Stimulated activated CD4-positive, alpha-beta T cell treated with anti-CD3 and anti-CD28 coated beads, Interleukin-12 subunit alpha, Interleukin-12 subunit beta, amount 100 ng/mL, for 48 hours (primary cell): ENCODE data around the gene PLXNA3.

ENCODE experiments used
- DNase-seq, 3 donors: peaks; one replicate each; pipeline ENCODE4 v3.0.0-alpha.2; 2020; ENCODE audit warnings: low read depth in 2 of 3, low spot score in 1 of 3

The PLXNA3 gene

DNA sequence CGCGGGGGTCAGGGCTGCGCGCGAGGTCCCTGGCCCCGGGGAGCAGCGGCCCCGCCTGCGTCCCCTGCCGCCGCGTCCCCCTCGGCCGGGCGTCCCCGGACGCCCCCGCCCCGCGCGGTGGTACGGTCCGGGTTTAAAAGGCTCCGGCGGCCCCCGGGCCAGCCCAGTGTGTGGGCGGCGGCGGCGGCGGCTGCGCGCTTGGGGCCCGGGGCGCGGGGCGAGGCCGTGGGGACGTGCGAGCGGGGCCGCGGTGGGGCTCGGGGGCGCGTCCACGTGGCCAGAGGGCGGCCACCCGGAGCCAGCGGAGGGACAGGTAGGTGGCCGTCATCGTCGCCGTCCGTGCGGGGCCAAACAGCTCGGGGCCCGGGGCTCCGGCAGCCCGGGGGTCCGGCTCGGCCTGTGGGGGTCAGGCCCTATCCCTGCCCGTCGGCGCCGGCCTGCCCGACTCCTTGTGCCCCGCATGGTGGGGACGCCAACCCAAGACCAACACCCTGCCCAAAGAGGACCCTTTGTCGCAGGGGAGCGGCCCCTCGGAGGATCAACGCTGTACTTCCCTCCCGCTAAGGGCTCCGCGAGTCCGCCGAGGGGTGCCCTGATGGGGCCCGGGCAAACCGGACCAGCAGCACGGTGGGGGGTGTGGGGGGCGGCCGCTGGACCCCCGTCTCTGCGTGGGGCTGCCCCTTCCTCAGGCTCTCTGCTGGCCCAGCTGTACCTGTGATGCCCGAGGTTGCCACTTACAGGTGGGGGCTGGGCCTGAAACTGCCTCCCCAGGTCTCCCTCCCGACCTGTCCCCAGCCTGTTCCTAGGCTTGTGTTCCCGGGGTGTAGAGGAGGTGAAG is at the start of gene PLXNA3:
TSS of gene PLXNA3 (plus strand) at position 166 of the 838 bp plus-strand sequence. CDS start 1,903 bp downstream, outside the sequence.
- no peak for DNase-seq

DNA sequence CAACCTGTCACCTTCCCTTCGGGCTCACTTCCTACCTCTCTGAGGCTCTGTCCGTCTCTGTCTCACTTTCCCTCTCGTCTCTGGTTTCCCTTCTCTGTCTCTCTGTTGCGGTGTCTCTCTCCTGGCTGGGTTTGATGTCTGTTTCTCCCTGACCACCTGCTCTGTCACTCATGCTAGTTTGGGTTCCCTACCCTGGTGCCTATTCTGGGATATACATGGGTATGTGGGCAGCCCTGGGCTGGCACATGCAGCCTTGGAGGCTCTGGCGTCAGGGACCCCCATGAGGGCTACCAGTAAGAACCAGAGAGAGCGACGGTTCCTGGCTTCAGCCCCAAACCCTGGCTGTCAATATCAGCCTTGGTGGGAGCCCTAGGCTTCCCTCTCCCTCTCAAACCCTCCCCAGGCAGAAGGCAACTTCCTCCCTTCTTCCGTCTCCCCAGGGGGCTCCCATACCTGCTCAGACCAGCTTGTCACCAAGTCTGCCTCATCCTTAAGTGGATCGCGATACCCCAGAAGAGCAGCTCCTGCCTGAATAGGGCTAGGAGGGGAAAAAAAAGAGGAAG is 49.3 kb upstream of the PLXNA3 start:
- no peak for DNase-seq

DNA sequence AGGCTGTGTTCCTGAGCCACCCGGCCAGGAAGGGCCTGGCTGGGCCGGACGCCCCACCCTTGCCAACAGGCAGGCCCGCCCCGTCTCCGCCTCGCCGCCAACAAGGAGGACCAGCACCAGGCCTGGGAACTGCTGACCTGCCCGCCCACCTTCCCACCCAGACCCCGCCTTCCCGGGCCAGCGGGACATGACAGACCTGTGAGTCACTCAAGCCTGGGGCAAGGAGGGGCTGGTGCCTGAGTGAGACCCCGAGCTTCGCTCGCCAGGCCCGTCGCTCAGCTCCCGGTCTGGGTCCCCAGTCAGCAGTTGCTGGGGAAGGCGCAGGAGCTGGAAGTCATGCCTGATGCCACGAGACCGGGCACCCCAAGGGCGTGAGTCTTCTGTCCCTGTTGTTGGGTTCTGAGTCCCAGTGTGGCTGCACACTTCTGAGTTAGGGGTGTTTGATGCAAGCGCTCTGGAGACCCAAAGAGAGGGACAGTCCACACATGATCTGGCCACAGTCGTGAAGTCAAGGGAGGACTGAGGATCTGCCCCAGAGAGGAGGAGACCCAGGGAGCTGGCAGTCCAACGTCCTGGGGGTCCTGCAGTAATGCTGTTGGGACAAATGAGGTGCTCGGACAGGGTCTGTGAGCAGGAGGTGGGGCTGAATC is 48.7 kb upstream of the PLXNA3 start, which contains the start of gene DNASE1L1:
TSS of gene DNASE1L1 (minus strand) at position 33 of the 650 bp plus-strand sequence. CDS start 3,686 bp downstream, outside the sequence.
- DNase-seq: no peak

DNA sequence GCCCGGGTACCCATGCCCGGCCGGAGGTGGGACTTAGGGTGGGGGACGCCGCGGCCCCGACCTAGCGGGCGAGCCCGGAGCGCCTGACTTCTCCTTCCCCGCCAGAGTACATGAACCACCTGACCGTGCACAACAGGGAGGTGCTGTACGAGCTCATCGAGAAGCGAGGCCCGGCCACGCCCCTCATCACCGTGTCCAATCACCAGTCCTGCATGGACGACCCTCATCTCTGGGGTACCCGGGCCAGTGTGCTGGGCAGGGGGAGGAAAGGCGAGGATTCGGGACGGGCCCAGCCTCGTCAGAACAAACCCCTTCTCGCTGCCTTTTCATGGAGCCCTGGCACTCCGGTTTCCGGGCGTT is 46.1 kb upstream of the PLXNA3 start:
- DNase-seq: peak in 1 of 3 donors; percentile 24

DNA sequence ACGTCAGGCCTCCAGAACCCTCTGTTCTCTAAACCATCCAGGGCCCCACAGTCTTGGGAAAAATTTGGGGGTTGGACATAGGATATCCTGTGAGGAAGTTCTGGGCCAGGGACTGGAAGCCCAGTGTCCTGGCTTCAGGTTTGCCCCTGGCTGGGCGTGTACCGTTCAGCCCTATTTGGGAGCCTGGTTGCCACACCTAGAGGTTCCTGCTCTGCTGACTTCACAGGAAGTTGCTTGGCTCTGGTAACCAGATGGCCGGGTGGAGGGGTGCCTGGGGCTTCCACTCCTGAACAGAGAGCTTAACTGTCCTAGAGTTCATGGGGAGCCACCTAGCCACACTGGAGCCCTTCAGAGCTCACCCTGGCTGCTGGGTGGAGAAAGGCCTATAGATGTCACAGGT is 45.6 kb upstream of the PLXNA3 start:
- no peak for DNase-seq

DNA sequence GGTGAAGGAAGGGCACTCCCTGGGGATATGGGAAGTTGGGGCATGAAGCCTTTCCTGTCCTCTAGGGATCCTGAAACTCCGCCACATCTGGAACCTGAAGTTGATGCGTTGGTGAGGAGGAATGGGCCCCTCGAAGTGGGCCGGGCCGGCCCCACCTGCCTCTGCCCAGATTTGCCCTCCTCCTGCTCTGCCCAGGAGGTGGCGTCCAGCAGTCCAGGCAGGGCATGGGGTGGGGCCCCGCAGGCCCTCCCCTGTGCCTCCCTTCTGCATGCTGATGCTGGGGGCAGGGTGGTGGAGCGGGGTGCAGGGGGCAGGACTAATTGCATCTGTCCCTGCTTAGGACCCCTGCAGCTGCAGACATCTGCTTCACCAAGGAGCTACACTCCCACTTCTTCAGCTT is 44.9 kb upstream of the PLXNA3 start:
- no peak for DNase-seq

DNA sequence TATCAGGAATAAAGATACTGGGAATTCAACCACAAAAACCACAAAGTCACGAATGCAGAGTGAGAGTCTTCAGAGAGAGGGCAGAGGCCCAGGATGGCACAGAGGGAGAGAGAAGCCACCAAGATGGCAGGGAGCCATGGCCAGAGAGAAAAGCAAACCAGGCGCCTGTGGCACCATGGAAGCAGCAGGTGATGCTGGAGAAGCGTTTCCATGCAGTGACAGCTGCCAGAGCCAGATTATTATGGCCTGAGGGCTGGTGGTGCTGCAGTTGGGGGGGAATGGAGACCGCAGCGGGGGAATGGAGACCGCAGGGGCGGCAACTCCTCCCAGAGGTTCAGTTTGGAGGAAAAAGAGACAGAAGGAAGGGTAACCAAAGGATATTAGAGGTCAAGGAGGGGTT is 40.9 kb upstream of the PLXNA3 start:
- no peak for DNase-seq

DNA sequence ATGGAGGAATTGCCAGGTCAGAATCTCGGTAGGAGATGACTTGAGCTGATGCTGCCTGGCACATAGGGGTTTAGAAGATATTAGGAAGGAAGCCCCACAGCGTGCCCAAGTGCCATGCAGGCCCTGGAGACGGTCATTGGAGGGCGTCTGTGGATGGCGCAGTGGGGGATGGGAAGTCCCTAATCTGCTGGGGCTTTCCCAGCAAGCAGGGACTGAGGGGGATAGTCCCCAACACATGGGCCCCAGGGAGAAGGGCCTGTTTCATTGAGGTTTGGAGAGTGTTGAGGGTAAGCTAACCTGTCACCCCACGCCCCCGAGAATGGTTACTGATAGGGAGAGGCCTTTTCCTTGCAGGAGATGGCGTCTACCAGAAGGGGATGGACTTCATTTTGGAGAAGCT is 38.9 kb upstream of the PLXNA3 start:
- DNase-seq: no peak

DNA sequence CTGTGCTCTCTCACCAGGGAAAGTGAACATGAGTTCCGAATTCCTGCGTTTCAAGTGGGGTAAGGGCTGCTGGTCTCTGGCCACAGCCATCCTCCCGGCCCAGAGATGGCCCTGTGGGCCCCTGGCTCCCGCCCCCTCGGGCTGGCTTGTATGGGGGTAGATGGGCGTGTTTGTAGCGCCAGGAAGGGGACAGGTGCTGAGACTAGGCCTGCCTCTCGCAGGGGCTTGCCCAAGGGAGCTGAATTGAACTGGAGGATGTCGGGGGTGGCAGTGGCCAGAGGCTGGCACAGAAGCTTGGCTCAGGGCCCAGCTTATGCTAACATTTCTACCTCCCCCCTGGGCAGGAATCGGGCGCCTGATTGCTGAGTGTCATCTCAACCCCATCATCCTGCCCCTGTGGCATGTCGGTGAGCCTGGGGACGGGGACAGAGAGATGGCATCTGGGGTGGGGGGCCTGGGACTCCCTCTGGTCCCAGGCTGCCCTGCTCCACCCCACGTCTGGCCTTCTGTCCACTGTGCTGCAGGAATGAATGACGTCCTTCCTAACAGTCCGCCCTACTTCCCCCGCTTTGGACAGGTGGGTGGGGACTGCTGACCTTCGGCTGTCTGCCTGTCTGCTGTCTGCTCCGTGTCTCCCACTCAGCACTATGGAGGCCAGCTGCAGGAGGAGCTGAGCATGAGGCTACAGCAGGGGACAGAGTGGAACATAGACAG is 38.2 kb upstream of the PLXNA3 start:
- no peak for DNase-seq

DNA sequence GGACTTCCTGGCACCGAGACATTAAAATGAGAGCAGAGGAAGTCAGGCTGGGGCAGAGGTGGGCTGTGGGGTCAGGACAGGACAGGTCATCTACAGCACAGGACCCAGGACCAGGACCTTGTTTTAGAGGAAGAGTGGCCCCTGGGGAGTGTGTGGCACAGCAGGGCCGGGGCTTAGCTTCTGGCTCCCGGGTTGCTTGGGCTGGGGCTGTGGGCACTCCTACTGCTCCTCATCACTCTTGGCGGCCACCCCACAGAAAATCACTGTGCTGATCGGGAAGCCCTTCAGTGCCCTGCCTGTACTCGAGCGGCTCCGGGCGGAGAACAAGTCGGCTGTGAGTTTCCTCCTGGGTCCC is 37.7 kb upstream of the PLXNA3 start:
- DNase-seq: no peak

DNA sequence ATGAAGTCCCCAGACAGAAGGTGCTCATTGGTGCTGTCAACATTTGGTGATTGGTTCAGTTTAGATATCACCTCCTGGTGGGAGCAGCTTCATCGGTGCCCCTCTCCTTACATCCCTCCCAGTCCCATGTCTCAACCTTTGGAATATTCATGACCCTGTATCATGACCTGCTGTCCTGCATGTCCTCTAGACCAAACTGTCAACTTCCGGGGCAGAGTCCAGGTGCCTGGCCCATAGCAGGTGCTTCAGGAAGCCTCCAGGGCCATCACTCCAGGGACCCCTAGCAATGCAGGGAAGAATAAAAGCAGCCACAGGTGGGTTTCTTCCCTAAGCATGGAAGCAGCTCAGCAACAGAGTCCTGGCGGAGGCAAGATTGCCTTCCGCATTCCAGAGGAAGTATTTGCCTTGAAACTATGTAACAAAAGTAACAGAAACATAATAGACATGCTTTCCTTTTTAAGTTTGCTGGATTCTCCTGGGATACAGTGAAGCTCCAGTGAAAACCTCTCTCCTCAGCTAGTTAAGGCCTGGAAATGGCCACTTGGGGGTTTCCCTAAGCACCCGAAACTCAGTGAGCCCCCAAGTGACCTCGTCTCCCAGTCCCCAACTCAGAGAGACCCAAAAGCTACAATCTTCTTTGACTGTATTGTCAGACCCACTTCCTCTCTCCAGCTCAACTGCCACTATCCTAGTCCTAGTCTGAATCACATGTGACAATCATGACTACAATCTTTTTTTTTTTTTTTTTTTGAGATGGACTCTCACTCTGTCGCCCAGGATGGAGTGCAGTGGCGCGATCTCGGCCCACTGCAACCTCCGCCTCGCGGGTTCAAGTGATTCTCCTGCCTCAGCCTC is 30.9 kb upstream of the PLXNA3 start:
- DNase-seq: no peak

DNA sequence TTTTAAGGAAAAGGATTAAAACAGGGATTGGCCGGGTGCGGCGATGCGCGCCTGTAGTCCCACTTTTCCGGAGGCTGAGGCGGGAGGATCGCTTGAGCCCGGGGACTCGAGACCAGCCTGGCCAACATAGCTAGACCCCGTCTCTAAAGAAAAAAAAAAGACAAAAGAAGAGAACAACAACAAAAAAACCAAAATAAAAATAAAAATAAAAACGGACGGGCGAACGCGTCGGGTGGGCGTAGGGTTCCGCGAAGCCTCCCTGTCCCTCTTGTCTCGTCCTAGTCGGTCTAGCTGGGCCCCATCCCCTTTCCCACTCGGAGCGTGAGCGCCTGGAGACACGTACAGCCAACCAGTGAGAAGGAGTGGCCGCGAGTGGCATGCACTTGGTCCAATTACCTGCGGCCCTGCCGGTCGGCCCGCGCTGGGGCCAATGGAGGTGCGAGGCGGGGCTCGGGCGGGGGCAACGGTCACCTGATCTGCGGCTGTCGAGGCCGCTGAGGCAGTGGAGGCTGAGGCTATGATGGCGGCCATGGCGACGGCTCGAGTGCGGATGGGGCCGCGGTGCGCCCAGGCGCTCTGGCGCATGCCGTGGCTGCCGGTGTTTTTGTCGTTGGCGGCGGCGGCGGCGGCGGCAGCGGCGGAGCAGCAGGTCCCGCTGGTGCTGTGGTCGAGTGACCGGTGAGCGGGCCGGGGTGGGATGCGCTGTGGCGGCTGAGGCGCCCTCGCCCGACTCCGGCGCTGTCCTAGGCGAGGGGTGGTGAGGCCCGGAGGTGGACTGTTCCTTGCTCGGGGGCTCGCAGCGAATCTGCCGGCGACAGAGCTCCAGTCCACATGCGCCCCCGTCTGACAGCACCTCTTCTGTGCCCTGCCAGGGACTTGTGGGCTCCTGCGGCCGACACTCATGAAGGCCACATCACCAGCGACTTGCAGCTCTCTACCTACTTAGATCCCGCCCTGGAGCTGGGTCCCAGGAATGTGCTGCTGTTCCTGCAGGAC is 29.6 kb upstream of the PLXNA3 start, which contains the start of gene ATP6AP1:
TSS of gene ATP6AP1 (plus strand) at position 502 of the 996 bp plus-strand sequence. CDS start at position 518, 16 bp downstream.
- DNase-seq: peak; percentile 75 to 81 (median 81)

DNA sequence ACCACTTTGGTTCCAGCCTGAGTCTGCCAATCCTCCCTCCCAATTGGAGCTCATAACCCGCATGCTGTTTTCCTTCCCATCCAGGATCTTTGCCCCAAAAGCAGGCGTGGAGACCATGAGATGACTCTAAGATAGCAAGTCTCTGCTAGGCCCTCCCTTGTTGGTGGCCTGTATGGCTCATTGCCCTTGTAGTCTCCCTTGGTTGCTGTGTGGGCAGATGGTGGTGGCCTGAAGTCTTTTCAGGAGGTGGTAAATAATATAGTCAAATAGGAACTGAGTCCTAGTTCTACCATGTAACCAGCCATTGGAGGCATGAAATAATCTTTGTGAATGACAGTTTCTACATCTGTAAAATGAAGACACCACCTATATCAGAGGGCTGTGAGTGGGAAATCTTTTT is 28.4 kb upstream of the PLXNA3 start:
- DNase-seq: no peak

DNA sequence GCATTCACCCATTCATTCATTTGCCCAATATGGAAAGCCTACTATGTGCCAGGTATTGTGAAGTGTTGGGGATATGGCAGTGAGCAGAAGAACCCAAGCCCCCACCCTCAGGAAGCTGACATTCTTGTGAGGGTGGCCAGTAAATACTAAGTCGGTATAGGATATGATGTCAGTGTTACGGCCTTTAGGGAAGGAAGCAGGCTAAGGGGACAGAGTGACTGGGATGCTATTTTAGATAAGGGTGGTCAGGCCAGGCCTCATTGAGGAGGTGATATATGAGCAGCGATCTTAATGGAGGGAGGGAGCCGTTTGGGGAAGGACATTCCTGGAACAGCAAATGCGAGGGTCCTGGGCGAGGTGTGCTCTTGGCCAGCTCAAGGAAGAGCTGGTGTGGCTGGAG is 27.6 kb upstream of the PLXNA3 start:
- DNase-seq: no peak

DNA sequence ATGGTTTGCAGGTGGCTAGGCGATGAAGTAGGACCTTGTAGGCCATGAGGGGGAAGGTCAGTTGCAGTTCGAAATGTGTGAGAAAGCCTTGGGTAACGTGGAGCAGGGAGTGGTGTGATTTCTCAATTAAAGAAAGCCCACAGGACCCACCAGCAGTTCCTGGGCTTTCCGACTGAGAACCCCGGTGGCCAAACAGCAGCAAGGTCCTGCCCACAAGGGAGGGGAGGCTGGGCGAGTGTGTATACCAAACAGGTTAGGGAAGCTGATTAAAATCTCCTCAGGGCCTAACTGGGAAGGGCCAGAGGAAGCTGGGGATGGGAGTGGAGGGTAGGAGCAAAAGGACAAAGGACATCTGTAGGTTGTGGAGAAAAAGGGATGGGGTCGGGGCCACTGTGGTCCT is 27.2 kb upstream of the PLXNA3 start:
- DNase-seq: no peak

DNA sequence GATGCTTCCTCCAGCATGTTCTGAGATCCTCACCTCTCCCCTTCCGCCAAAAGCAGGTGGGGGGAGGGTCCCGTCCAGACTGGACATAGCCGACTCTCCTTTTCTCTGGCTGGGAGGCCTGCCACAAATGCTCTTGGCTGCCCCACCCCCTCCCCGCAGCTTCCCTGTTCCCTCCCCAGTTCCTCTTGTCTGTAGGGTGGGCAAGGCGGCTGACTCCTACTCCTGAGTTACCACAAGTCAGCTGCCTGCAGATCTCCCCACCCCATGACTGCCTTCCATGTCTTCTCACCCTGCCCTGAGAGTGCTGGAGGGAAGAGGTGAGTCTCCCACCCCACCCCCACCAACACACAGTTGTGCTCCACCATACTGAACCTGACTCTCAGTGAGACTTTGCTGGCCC is 26.7 kb upstream of the PLXNA3 start:
- DNase-seq: no peak

DNA sequence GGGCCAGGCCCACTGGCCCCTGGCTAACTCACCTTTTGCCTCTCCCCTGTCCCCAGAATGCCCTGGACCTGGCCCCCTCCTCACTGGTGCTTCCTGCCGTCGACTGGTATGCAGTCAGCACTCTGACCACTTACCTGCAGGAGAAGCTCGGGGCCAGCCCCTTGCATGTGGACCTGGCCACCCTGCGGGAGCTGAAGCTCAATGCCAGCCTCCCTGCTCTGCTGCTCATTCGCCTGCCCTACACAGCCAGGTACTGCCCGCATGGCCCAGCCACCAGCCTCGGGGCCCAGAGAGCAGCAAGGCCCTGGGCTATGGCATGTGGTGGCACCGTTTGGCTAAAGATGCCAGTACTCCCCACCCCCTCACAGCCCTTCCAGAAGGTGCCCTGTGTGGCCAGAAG is 25.9 kb upstream of the PLXNA3 start:
- DNase-seq: no peak

DNA sequence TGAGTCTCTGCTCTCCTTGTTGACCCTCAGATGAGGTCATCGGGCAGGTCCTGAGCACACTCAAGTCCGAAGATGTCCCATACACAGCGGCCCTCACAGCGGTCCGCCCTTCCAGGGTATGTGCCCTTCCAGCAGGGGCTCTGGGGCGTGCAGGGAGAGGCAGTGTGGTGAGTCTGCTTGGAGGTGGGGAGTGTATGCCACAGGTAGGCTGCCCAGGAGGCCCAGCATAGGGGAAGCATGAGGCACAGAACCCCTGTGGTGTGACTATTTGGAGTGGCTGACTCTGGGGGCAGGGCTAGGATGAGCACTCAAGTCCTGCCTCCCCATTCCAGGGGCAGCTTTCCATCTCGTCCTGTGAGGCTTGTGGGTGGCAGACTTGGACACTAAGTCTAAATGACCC is 24.5 kb upstream of the PLXNA3 start:
- DNase-seq: no peak

DNA sequence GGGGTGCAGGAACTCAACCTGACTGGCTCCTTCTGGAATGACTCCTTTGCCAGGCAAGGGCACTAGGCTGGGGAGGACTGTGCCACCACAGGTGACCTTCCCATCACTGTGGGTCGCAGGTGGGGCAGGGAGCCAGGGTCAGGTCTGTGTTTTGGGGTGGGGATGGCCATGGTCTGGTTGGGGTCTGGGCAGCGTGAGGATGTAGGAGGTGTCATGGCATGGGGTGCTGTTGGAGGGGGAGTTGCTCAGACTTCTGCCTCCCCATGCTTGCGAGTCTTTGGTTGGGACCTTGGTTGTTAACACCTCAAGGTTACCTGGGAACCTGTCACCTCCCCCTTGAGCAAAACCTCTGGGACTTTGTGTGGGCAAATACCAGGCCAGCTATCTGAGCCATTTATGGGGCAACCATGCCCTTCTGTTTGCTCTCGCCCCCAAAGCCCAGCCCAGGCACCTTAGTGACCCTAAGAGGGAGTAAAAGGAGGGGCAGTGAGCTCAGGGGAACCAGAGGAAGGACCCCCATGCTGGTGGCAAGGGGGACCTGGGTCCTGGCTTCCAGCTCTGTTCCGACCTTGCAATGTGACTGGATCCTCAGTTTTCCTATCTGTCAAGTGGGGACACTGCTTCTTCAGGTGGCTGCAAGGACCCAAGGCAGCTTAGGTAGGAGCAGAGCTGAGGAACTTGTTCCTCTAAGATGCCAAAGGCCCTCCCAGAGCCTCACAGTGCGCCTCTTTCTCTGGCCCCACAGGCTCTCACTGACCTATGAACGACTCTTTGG is 23.5 kb upstream of the PLXNA3 start:
- DNase-seq: no peak
